HG03565 (cell line): Measurements from ENCODE around the gene PCP2.
"Not testable (repeated sequence)": the region's sequence is repeated elsewhere in the genome, so short reads cannot be mapped to it uniquely, and the experiment has no call there.

Experiments
- ATAC-seq: cut with Tn5 transposase; IDR thresholded peaks from one replicate; pipeline ENCODE4 v1.9.1; 2021; ENCODE audit warnings: mild to moderate bottlenecking, moderate library complexity; ENCODE audit not compliant: unreplicated experiment

PCP2 gene

DNA sequence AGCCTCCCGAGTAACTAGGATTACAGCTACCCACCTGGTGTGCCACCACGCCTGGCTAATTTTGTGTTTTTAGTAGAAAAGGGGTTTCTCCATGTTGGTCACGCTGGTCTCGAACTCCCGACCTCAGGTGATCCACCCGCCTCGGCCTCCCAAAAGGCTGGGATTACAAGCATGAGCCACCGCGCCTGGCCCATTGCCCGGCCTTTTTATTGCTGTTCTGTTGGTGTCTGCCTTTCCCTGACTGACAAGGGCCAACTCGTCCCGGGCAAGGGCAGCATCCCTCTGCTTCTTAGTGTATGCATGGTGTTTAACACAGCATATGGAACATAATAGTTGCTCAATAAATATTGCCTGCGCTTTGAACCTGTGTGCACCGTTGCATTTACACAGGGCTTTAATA, 29.1 kb upstream of the PCP2 start:
- no peak for ATAC-seq

DNA sequence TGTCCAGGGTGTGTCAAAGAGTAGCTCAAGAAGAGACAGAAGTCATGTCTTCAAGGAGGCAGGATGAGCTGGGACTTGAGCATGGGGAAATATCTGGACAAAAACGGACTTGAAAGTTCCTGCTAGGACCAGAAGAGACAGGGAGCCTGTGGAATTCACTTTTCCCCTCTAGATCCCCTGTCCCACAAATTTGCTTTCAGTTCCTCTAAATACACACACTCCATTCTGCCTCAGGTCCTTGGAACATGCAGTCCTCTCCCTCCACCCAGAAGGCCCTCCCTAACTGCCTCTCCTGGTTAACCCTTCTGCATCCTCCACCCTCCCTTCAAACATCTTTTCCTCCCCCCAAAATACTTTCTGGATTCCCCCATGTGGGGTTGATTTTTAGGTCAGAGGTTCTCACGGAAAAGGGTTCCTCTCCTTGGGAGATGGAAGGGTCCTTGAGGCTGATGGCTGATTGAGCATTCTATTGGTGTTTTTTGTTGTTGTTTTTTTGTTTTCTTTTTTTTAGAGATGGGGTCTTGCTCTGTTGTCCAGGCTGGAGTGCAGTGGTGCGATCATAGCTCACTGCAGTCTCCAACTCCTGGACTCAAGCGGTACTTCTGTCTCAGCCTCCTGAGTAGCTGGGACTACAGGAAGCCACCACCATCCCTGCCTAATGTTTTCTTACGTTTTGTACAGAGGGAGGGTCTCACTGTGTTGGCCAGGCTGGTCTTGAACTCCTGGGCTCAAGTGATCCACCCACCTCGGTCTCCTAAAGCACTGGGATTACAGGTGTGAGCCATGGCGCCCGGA, 28.4 kb upstream of the PCP2 start:
- ATAC-seq = no peak

DNA sequence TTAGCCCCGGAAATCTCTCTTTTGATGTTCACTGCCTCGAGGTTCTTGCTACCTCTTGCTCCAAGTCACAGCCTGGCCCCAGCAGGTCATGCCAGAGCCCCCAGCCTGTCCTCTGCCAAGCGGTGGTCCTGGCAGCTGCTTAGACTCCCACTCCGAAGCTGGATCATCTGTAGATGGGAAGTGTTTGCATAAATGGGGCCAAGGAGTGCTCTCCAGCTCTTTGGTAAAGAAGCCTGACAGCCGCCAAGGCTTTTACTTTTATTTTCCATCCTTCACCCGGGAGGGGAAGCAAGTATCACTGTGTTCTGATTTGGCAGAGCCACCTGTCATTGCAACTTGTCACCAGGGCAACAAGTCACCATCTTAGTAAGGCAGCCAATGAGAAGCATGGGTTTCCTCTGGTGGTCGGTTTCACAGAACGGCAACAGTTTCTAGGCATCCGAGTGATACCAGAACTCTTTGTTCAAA, 24.7 kb upstream of the PCP2 start:
- peak; percentile 57 for ATAC-seq

DNA sequence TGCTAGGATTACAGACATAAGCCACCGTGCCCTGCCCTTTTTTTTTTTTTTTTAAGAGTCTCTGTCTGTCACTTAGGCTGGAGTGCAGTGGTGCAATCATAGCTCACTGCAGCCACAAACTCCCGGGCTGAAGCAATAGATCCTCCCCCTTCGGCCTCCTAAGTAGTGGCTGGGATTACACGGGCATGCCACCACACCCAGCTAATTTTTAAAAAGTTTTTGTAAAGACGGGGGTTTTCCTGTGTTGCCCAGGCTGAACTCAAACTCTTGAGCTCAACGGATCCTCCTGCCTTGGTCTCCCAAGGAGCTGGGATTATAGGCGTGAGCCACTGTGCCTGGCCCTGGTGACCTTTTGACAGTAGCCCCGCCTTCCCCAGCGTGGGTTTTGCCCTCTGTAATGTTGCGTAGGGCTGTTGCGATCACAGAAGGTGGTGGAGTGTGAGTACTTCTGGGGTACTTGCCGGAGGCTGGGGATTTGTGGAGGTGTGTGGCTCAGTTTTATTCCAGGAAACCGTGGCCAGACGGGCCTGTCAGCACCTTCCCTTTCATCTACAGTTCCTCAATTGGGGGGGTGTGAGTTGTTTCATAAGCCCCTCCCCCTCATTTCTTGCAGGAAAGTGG, 23.7 kb upstream of the PCP2 start:
- no peak for ATAC-seq

DNA sequence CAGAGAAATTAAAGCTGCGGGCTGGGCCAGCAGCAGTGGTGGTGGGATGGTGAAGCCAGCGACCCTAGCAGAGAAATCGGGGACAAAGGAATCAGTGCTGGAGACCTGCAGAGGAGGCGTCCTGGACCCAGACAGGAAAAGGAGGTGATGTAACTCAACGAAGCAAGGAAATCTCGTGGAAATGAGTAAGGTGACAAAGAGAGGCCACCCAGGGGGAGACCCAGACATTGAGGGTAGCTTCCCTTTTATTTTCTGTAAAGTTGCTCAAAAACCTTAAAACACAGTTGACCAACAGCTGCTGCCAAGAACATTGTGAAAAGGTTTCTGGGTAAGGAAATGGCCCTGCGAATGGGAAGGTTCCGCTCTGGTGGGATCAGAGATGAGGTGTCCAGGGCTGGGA, 22.1 kb upstream of the PCP2 start:
- no peak for ATAC-seq

DNA sequence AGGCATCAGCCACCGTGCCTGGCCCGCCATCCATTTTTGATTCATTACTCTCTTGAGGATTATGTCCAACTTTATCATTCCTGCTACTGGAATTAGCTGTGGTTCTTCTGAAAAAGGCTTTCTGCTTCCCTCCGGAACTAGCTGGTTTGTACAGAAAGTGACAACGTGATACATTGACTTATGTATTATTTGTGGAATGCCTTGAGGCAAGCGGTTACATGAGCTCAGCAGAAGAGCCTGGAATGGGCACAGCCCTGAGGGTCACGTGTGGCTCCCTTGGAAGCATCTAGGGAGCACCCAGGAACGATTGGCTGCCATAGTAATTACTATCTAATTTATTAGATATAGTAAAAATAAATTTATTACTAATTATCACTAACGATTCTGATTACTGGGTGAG, 20.9 kb upstream of the PCP2 start:
- ATAC-seq = no peak

GRCh38 chr19:7652061-7652641, 18.6 kb upstream of the PCP2 start:
- no peak for ATAC-seq

GRCh38 chr19:7650148-7650547, 16.6 kb upstream of the PCP2 start:
- no peak for ATAC-seq

GRCh38 chr19:7648265-7649014, 14.9 kb upstream of the PCP2 start:
- no peak for ATAC-seq

- ATAC-seq = no peak
These were observed 13.6 kb upstream of the PCP2 start for GRCh38 chr19:7647156-7647555.

DNA sequence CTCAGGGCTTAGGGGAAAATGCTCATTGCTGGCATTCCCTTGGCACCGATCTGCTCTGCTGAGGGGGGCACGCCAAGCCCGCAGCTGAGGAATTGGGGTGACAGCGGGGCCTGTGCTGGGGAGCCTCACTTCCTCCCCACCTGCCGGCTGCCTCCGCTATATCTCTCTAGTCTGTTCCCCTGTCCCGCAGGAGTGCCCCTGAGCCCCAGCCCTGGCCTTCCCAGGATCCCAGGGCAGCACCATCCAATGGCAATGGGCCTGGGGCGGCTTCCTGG, 12.8 kb upstream of the PCP2 start:
- ATAC-seq = no peak

DNA sequence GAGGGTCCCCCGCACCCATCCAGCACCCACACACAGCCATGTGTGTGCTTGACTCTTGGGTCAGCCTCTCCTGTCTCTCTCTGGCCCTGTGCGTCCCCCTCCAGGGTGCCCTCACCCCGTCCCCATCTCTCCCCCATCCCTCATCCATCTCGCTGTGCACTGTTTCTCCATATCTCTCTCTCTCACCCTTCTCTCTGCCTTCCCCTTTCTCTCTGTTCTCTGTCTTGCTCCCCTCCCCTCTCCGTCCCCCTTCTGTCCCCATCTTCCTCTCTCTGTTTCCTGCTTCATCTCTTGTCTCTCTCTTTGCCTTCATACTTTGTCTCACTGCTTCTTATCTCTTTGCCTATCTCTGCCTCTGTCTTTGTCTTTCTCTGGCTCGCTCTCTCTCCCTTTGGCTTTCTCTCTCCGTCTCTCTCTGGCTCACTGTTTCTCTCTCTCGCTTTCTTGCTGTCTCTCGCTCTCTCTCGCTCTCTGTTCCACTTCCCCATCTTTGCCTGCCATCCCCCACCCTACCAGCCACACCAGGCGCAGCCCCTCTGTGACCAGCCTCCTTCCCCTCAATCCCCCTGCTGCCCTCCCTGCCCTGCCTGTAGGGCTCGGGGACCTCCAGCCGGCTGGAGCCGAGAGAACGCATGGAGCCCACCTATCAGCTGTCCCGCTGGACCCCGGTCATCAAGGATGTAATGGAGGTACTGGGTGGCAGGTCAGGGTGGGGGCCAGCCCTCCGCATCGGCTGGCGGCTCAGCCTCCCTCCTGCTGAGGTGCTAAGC, 12.3 kb upstream of the PCP2 start:
- ATAC-seq = no peak

- ATAC-seq = no peak
These were observed 11.6 kb upstream of the PCP2 start for GRCh38 chr19:7645163-7645562.

- ATAC-seq = no peak
These were observed 11.0 kb upstream of the PCP2 start for GRCh38 chr19:7644550-7644877.

DNA sequence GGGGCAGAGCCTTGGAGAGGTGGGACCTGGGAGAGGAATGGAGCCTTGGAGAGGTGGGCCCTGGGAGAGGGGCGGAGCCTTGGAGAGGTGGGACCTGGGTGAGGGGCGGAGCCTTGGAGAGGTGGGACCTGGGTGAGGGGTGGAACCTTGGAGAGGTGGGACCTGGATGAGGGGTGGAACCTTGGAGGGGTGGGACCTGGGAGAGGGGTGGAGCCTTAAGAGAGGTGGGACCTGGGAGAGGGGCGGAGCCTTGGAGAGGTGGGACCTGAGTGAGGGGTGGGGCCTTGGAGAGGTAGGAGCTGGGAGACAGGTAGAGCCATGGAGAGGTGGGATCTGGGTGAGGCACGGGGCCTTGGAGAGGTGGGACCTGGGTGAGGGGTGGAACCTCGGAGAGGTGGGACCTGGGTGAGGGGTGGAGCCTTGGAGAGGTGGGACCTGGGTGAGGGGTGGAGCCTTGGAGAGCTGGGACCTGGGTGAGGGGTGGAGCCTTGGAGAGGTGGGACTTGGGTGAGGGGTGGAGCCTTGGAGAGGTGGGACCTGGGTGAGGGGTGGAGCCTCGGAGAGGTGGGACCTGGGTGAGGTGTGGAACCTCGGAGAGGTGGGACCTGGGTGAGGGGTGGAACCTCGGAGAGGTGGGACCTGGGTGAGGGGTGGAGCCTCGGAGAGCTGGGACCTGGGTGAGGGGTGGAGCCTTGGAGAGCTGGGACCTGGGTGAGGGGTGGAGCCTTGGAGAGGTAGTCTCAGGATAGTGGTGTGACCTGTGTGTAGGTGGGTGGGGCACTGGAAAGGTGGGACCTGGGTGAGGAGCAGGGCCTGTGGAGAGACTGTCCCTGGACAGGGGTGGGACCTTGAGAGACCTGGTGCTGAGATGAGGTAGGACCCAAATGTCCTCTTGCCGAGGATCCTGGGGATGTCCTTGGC, 10.4 kb upstream of the PCP2 start:
- ATAC-seq = not testable (repeated sequence)

DNA sequence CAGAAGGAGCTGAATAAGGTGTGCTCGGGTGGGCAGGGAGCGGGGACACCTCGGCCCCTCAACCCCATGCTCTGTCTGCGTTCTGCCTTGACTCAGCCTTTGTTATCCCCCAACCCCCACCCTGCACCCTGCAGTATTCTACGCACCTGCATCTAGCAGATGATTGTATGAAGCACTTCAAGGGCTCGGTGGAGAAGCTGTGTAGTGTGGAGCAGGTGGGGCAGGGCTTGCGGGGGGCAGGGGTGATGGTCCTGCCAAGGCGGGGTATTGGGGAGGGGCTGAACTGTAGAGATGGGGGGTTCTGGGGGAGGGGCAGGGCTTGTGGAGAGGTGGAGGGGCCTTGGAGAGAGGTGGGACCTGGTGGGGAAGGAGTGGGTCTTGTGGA, 9.5 kb upstream of the PCP2 start:
- no peak for ATAC-seq

- no peak for ATAC-seq
These were observed 8.9 kb upstream of the PCP2 start for GRCh38 chr19:7642295-7643030.

GRCh38 chr19:7641290-7642276, 8.1 kb upstream of the PCP2 start:
- ATAC-seq = no peak
